HEK293 (cell line): ENCODE results near the gene PHKA1.
"Not testable (repeated sequence)": the region's sequence is repeated elsewhere in the genome, so short reads cannot be mapped to it uniquely, and the experiment has no call there.

Experiments
- CTCF ChIA-PET: fragments of 350-600 bp; formaldehyde crosslinking; extraction: SDS; loops from one replicate; lab custom pipeline; 2021; ENCODE audit warnings: antibody characterized with exemption; lab: Yijun Ruan, JAX
- POLR2A ChIA-PET: fragments of 300-600 bp; formaldehyde crosslinking; extraction: SDS; loops from one replicate; lab custom pipeline; 2020; ENCODE audit warnings: antibody characterized with exemption, inconsistent platforms; lab: Yijun Ruan, JAX
- H3K27ac ChIP-seq: fragments of 200-500 bp; sonication (Bioruptor generic); 2 replicates; pipeline ENCODE4 v1.5.1; 2014; ENCODE audit warnings: low read depth, low read length, control low read depth, inconsistent platforms; ENCODE audit errors: extremely low read depth
- H3K36me3 ChIP-seq, 2 experiments: fragments of 200-500 bp in 1 of 2; sonication (Bioruptor generic) in 1 of 2; 1 replicate in 1 of 2; 2 replicates in 1 of 2; pipeline ENCODE4 v1.5.1; 2014 to 2017; ENCODE audit warnings: inconsistent platforms in 2 of 2, low read length in 2 of 2; ENCODE audit not compliant: control insufficient read depth in 2 of 2, insufficient read depth in 1 of 2
- H3K4me1 ChIP-seq: fragments of 200-500 bp; sonication (Bioruptor generic); 2 replicates; pipeline ENCODE4 v1.5.1; 2014; ENCODE audit warnings: mild to moderate bottlenecking, low read length, inconsistent platforms; ENCODE audit not compliant: control insufficient read depth, insufficient read depth
- H3K4me3 ChIP-seq: 2 replicates; pipeline ENCODE4 v1.5.1; 2011; ENCODE audit warnings: low read depth, mild to moderate bottlenecking, control low read depth, low read length, moderate library complexity
- H3K9me3 ChIP-seq: fragments of 200-500 bp; sonication (Bioruptor generic); 2 replicates; pipeline ENCODE4 v1.5.1; 2014; ENCODE audit warnings: low read depth, low read length, inconsistent platforms; ENCODE audit not compliant: control insufficient read depth, insufficient read depth
- KLF17 ChIP-seq: fragments of 450-650 bp; formaldehyde crosslinking; IDR thresholded peaks from 2 replicates; pipeline ENCODE4 v1.5.1; 2016; ENCODE audit warnings: missing biosample characterization, missing genetic modification characterization
- REPIN1 ChIP-seq: fragments of 450-650 bp; formaldehyde crosslinking; IDR thresholded peaks from 2 replicates; pipeline ENCODE4 v1.5.1; 2017; ENCODE audit warnings: missing biosample characterization, missing genetic modification characterization, low read depth
- SALL2 ChIP-seq: fragments of 450-650 bp; formaldehyde crosslinking; IDR thresholded peaks from 2 replicates; pipeline ENCODE4 v1.5.0; 2017; ENCODE audit warnings: missing biosample characterization, mild to moderate bottlenecking, missing genetic modification characterization, borderline replicate concordance
- ZBTB1 ChIP-seq: fragments of 450-650 bp; formaldehyde crosslinking; IDR thresholded peaks from 2 replicates; pipeline ENCODE4 v1.5.1; 2016; ENCODE audit warnings: missing biosample characterization, missing genetic modification characterization
- ZBTB20 ChIP-seq: fragments of 450-650 bp; formaldehyde crosslinking; IDR thresholded peaks from 2 replicates; pipeline ENCODE4 v1.5.1; 2016; ENCODE audit warnings: missing biosample characterization, missing genetic modification characterization
- ZBTB8A ChIP-seq: fragments of 450-650 bp; formaldehyde crosslinking; IDR thresholded peaks from 2 replicates; pipeline ENCODE4 v1.5.1; 2016; ENCODE audit warnings: missing biosample characterization, missing genetic modification characterization
- ZEB2 ChIP-seq: fragments of 450-650 bp; formaldehyde crosslinking; IDR thresholded peaks from 2 replicates; pipeline ENCODE4 v1.5.1; 2016; ENCODE audit warnings: missing biosample characterization, missing genetic modification characterization
- ZFP41 ChIP-seq: fragments of 450-650 bp; formaldehyde crosslinking; IDR thresholded peaks from 2 replicates; pipeline ENCODE4 v1.5.1; 2016; ENCODE audit warnings: missing biosample characterization, missing genetic modification characterization, borderline replicate concordance
- ZNF140 ChIP-seq: fragments of 450-650 bp; formaldehyde crosslinking; IDR thresholded peaks from 2 replicates; pipeline ENCODE4 v1.5.1; 2016; ENCODE audit warnings: missing biosample characterization, missing genetic modification characterization
- ZNF146 ChIP-seq: fragments of 450-650 bp; formaldehyde crosslinking; IDR thresholded peaks from 2 replicates; pipeline ENCODE4 v1.5.1; 2016; ENCODE audit warnings: missing biosample characterization, missing genetic modification characterization
- ZNF211 ChIP-seq: fragments of 450-650 bp; formaldehyde crosslinking; IDR thresholded peaks from 2 replicates; pipeline ENCODE4 v1.5.1; 2016; ENCODE audit warnings: low read depth, missing biosample characterization, missing genetic modification characterization
- ZNF274 ChIP-seq, 2 experiments: fragments of 200-500 bp in 1 of 2; fragments of 450-650 bp in 1 of 2; sonication (Bioruptor generic) in 1 of 2; formaldehyde crosslinking in 1 of 2; IDR thresholded peaks; 2 replicates each; pipeline versions ENCODE4 v1.5.1 to v1.6.1; 2014 to 2016; ENCODE audit warnings: borderline replicate concordance in 1 of 2, inconsistent platforms in 1 of 2, low read length in 1 of 2, missing biosample characterization in 1 of 2, missing genetic modification characterization in 1 of 2
- ZNF280D ChIP-seq: fragments of 450-650 bp; formaldehyde crosslinking; IDR thresholded peaks from 2 replicates; pipeline ENCODE4 v1.5.1; 2016; ENCODE audit warnings: missing biosample characterization, missing genetic modification characterization
- ZNF311 ChIP-seq: fragments of 450-650 bp; formaldehyde crosslinking; IDR thresholded peaks from 2 replicates; pipeline ENCODE4 v1.5.1; 2017; ENCODE audit warnings: missing biosample characterization, missing genetic modification characterization, borderline replicate concordance
- ZNF335 ChIP-seq: fragments of 450-650 bp; formaldehyde crosslinking; conservative IDR thresholded peaks from 2 replicates; pipeline ENCODE4 v1.5.1; 2016; ENCODE audit warnings: missing biosample characterization, missing genetic modification characterization
- ZNF404 ChIP-seq: fragments of 450-650 bp; formaldehyde crosslinking; IDR thresholded peaks from 2 replicates; pipeline ENCODE4 v1.5.1; 2017; ENCODE audit warnings: missing biosample characterization, missing genetic modification characterization
- ZNF48 ChIP-seq: fragments of 450-650 bp; formaldehyde crosslinking; IDR thresholded peaks from 2 replicates; pipeline ENCODE4 v1.5.1; 2016; ENCODE audit warnings: missing biosample characterization, missing genetic modification characterization
- ZNF585B ChIP-seq: fragments of 450-650 bp; formaldehyde crosslinking; IDR thresholded peaks from 2 replicates; pipeline ENCODE4 v1.5.1; 2016; ENCODE audit warnings: missing biosample characterization, missing genetic modification characterization
- ZNF621 ChIP-seq: fragments of 450-650 bp; formaldehyde crosslinking; IDR thresholded peaks from 2 replicates; pipeline ENCODE4 v1.5.1; 2017; ENCODE audit warnings: missing biosample characterization, missing genetic modification characterization
- ZSCAN16 ChIP-seq: fragments of 450-650 bp; formaldehyde crosslinking; IDR thresholded peaks from 2 replicates; pipeline ENCODE4 v1.5.1; 2016; ENCODE audit warnings: missing biosample characterization, missing genetic modification characterization
- ZSCAN5A ChIP-seq: fragments of 450-650 bp; formaldehyde crosslinking; IDR thresholded peaks from 2 replicates; pipeline ENCODE4 v1.5.1; 2016; ENCODE audit warnings: missing biosample characterization, missing genetic modification characterization
- TF ChIP-seq, protein P1 (sequence below): fragments of 450-650 bp; IDR thresholded peaks from 2 replicates; pipeline ENCODE4 v1.5.1; 2018; ENCODE audit warnings: missing biosample characterization, mild to moderate bottlenecking, missing genetic modification characterization

The PHKA1 gene

GRCh38 chrX:72604112-72604511 is 110.0 kb downstream of the PHKA1 start (continued):
- TF ChIP-seq ZNF274 (IDR thresholded peaks at IDR 0.05; ENCODE audit: low read length): no peak
- TF ChIP-seq ZNF274 (tag by site-specific recombination; IDR thresholded peaks at IDR 0.05; ENCODE audit: borderline replicate concordance): no peak

- H3K27ac ChIP-seq, H3K4me3 ChIP-seq, H3K4me1 ChIP-seq, H3K9me3 ChIP-seq, POLR2A ChIA-PET: not testable (repeated sequence)
- H3K36me3 ChIP-seq: peaks cover 0 to 16% of the 10 kb centered on the region in 2 experiments; a peak in 2 of 3 replicates
- peak; percentile 92 for TF ChIP-seq ZNF146 (tag by site-specific recombination)
- TF ChIP-seq ZNF280D (tag by site-specific recombination): 0 out of 2 replicates have a peak, but pooled peaks have one; percentile 22
- CTCF ChIA-PET: interaction anchor here (0.7 to 1.1 kb wide), 2 partner anchors 10 to 345 kb away, joined by 3 read pairs; no protein-coding TSS in a partner anchor
Observed at GRCh38 chrX:72591038-72591437, 123.1 kb downstream of the PHKA1 start.

- H3K27ac ChIP-seq: no peak overlapping the region
- ChIA-PET CTCF (interaction anchor here (0.7 kb wide), 1 partner anchor 672 kb away, joined by 3 read pairs; no protein-coding TSS in a partner anchor), POLR2A (no interaction called here)
- H3K9me3 ChIP-seq: no peaks in the 10 kb centered on the region
- no peak overlapping the region for H3K4me3 ChIP-seq
- peaks cover 5 to 43% of the 10 kb centered on the region in 2 experiments for H3K36me3 ChIP-seq
- H3K4me1 ChIP-seq: no peaks in the 10 kb centered on the region
- TF ChIP-seq ZSCAN5A (no peak), ZNF585B (tag by site-specific recombination) (no peak), KLF17 (no peak), REPIN1 (no peak)
- TF ChIP-seq, protein P1, sequence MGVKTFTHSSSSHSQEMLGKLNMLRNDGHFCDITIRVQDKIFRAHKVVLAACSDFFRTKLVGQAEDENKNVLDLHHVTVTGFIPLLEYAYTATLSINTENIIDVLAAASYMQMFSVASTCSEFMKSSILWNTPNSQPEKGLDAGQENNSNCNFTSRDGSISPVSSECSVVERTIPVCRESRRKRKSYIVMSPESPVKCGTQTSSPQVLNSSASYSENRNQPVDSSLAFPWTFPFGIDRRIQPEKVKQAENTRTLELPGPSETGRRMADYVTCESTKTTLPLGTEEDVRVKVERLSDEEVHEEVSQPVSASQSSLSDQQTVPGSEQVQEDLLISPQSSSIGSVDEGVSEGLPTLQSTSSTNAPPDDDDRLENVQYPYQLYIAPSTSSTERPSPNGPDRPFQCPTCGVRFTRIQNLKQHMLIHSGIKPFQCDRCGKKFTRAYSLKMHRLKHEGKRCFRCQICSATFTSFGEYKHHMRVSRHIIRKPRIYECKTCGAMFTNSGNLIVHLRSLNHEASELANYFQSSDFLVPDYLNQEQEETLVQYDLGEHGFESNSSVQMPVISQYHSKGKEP (tag by site-specific recombination): no peak
- TF ChIP-seq, all 188 proteins: peak for 0
Observed at GRCh38 chrX:72584163-72584562, 129.9 kb downstream of the PHKA1 start.

- no peak overlapping the region for H3K27ac ChIP-seq
- H3K36me3 ChIP-seq: peaks cover 5 to 21% of the 10 kb centered on the region in 2 experiments; a peak in 2 of 3 replicates
- no peak overlapping the region for H3K4me3 ChIP-seq
- H3K4me1 ChIP-seq: no peaks in the 10 kb centered on the region
- ChIA-PET CTCF (no interaction called here), POLR2A (no interaction called here)
- H3K9me3 ChIP-seq: no peaks in the 10 kb centered on the region; the same call in none of the 2 replicates
- no peak for TF ChIP-seq ZNF335 (tag by site-specific recombination)
- no peak for TF ChIP-seq ZFP41 (tag by site-specific recombination)
- TF ChIP-seq ZNF311 (tag by site-specific recombination): no peak
- TF ChIP-seq ZNF404 (tag by site-specific recombination): no peak
- TF ChIP-seq ZNF211 (tag by site-specific recombination): no peak
- TF ChIP-seq ZBTB8A (tag by site-specific recombination): no peak
- no peak for TF ChIP-seq ZEB2 (tag by site-specific recombination)
- no peak for TF ChIP-seq ZNF48
- TF ChIP-seq ZNF140 (tag by site-specific recombination): no peak
- no peak for TF ChIP-seq SALL2 (tag by site-specific recombination)
- TF ChIP-seq ZBTB20: no peak
- no peak for TF ChIP-seq ZNF621 (tag by site-specific recombination)
- no peak for TF ChIP-seq ZSCAN16 (tag by site-specific recombination)
- TF ChIP-seq ZBTB1 (tag by site-specific recombination): no peak
Observed at GRCh38 chrX:72576141-72576894, 137.8 kb downstream of the PHKA1 start.
